Activated CD4-positive, alpha-beta T cell treated with anti-CD3 and anti-CD28 coated beads, Interleukin-2, amount 50 U/mL, for 48 hours (primary cell): ENCODE results near the gene DND1.
A peak's percentile ranks its signal among the peaks of the same experiment; 100 is the strongest.
"Not testable (repeated sequence)": the region's sequence is repeated elsewhere in the genome, so short reads cannot be mapped to it uniquely, and the experiment has no call there.

Experiments used
- DNase-seq, 2 experiments: peaks; one replicate each; pipeline ENCODE4 v3.0.0-alpha.2; 2020

DND1 gene

DNA sequence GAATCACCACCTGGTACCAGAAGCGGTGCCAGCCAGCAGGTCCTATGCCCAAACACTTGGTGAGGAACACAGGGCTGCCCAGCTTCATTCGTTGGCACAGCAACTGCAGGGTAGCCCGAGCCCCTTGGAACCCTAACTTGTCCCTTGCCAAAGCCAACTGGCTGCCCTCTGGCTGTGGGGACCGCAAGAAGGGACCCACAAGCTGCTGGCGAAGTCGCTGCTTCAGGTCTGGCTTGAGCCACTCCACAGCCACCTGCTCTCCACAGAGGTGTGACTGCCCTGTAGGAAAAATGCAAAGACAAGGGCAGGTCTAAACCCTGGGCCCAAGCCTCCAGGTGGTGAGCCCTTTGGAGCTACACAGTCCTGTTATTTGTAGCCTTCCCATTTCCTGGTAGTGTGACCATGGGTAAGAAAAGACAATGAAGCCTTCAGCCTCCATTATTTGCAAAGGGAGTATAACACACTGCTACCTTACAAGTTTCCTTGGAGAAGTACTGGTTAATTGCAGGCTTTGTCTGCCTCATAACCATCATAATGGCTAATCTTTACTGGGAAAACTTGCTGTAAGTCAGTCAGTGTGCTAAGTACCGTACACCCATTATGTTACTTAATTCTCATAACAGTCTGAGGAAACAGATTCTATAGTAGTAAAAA is 1.8 kb downstream of the DND1 start:
- DNase-seq = no peak

DNA sequence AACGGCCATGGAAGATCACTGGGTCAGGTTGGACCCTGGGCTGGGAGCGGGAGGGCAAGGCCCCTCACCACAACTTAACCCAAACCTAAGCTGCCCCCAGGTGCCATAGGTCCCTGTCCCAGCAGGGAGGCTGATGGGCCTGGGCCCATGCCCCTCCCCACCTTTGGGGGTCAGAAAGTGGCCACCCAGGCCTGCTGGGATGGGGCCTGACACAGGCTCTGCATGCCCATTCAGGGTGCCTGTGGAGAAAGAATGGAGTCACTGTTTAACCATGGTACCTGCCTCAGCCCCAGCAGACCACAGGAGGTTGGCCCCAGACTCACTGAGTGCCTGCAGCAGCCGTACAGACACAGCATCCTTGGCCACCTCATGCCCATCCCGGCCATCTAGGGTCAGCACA is 2.3 kb downstream of the DND1 start:
- DNase-seq = not testable (repeated sequence)

DNA sequence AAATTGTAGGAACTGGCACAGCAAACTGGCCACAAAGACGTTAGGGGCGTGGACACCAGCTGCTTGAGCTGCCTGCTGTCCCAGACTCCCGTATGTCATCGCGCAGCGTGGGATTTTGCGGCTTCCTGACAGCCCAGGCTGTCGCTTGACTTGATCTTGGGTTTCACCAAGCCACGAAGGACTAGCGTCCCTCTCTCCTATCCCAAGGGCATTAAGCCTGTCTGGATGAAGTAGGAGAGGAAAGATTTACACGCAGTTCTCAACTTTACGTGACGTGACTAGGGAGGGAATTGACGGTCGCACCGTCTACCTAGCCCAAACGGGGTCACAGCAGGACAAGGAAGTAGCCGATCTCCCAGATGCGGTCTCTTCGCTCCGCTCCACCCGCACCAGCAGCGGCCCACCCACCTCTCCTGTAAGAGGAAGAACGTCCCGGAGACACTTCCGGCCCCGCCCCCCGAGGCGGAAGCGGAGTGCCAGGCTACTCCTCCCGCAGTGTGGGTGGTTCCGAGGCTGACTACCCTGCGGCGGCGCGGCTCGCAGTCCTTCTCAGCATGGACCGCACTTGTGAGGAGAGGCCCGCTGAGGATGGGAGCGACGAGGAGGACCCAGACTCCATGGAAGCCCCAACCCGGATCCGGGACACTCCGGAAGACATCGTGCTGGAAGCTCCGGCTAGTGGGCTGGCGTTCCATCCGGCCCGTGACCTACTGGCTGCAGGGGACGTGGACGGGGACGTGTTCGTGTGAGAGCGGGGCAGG is 8.8 kb downstream of the DND1 start, which contains the start of gene WDR55:
WDR55 (plus strand) TSS at position 546 of the 761 bp plus-strand sequence; CDS start at position 555, 9 bp downstream.
- DNase-seq = peak; percentile 97 to 98

DNA sequence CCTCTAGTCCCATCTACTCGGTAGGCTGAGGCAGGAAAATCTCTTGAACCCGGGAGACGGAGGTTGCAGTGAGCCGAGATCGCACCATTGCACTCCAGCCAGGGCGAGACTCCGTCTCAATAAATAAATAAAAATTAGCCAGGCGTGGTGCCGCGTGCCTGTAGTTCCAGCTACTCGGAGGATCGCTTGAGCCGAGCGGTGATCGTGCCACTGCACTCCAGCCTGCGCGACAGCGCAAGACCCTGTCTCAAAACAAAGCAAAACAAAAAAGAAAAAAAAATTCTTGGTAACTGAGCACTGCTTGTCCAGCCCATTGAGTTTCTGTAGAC is 9.4 kb downstream of the DND1 start:
- no peak for DNase-seq

DNA sequence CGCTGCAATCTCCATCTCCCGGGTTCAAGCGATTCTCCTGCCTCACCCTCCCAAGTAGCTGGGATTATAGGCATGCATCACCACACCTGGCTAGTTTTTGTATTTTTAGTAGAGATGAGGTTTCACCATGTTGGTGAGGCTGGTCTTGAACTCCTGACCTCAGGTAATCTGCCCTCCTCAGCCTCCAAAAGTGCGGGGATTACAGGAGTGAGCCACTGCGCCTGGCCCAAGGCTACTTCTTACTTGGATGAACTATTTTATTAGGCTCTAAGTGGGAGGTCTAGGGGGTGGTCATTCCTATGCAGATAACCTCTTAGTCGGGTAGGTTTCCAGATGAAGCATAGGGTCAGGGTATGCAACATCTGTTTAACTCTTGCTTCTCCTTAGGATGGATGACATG is 13.0 kb downstream of the DND1 start:
- DNase-seq = not testable (repeated sequence)

DNA sequence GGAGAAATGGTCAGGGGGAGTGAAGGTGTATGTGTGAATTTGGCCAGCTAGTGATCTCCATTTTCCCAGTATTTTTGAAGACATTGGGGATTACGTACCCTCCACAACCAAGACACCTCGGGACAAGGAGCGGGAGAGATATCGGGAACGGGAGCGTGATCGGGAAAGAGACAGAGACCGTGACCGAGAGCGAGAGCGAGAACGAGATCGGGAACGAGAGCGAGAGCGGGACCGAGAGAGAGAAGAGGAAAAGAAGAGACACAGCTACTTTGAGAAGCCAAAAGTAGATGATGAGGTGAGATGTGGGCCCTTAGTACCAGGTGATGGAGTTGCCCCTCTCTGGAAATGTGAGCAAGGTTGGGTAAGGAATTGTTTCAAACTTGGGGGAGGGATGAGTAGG is 14.5 kb downstream of the DND1 start:
- DNase-seq = no peak

DNA sequence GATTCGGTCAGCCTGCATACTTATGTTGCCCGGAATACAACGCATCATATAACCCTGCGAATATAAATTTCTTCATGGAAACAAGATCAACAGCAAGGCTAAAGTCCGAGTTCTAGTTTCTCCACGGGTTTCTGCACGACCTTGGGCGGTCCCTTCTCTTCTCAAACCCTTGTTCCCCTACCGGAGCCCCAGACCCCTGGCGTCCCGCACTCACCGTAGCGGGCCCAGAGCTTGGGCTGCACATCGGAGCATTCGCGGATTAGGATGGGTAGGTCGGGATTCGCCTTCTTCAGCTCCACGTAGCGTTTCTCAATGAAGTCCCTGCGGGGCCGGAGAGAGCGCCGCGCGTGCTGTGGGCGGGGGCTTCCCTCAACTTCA is 26.3 kb downstream of the DND1 start:
- DNase-seq = no peak

DNA sequence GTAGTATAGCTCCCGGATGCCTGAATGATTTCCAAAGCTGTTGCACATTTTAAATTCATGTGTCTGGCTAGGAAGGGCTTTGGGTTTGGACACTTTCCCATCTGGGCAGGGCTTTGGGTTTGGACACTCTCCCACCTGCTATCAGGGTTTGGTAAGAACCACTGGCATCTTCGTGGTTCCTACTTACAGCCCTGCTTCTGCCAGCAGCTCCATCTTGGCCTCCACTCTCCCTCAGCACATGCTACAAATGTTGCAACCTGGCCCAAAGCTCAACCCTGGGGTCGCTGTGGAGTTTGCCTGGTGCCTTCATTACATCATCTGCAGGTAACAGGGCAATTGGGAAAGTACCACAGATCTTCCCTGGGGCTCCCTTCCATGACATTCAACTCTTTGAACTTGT is 30.7 kb downstream of the DND1 start:
- no peak for DNase-seq

DNA sequence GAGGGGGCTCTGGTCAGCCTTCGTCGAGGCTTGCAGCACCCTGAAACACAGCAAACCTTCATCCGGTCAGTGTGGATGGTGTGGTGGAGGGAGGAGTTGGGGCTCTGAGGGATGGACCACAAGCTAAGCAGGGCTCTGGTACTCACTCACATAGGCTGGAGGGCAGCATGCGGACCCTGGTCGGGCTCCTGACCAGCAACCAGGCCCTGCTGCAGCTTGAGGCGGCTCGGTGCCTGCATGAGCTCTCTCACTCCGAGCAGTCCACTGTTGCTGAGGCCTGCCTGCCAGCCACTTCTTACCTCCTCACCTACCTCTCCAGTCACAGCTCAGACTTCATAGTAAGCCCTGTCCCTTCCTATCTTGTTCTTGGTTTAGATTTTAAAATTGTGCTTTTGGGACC is 31.7 kb downstream of the DND1 start:
- DNase-seq = no peak

DNA sequence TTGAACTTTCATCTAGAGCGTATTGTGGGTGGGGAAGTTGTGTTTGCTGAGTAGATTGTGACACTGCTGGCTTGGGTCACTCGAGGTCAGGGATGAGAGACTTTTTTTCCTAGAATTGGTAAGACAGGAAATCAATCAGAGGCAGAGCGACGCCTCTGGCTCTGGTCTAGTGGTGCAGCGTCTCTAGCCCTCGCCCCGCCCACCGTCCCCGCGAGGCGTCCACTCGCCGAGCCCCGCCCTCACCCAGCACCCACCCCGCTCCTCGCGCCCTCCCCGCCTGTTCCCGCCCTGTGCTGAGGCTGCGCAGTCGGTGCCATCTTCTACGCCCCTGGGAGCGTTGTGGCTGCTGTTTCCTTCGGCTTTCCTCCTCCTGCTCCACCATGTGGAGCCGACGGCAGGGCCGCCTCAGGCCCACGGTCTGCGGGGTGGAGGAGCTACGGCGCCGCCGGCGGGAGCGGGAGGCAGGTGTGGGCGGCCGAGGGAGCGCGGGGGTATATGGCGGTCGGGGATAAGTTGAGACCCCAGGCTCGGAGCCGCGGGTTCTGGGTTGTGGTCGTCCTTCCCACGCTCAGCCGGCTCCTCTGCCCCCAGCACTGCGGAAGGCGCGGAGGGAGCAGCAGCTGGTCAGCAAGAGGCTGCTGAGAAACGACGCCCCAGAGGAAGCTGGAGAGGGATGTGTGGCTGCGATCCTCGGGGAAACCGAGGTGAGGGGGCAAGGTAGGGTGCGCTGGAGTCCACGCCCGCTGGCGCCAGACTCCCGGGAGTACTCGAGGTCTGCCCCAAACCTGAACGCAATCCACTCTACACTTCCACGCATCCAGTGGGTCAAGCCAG is 34.0 kb downstream of the DND1 start, which contains the start of gene TMCO6:
TMCO6 (plus strand) TSS at position 304 of the 834 bp plus-strand sequence; CDS start at position 381, 77 bp downstream.
- DNase-seq = peak; percentile 99

DNA sequence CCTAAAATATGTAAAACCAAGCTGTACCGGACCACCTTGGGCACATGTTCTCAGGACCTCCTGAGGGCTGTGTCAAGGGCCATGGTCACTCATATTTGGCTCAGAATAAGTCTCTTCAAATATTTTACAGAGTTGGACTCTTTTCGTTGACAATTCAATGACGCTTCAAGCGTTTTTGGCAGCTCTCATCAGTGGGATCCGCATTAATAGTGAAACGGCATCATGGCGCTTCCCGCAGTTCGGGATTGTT is 34.6 kb downstream of the DND1 start:
- DNase-seq = not testable (repeated sequence)

DNA sequence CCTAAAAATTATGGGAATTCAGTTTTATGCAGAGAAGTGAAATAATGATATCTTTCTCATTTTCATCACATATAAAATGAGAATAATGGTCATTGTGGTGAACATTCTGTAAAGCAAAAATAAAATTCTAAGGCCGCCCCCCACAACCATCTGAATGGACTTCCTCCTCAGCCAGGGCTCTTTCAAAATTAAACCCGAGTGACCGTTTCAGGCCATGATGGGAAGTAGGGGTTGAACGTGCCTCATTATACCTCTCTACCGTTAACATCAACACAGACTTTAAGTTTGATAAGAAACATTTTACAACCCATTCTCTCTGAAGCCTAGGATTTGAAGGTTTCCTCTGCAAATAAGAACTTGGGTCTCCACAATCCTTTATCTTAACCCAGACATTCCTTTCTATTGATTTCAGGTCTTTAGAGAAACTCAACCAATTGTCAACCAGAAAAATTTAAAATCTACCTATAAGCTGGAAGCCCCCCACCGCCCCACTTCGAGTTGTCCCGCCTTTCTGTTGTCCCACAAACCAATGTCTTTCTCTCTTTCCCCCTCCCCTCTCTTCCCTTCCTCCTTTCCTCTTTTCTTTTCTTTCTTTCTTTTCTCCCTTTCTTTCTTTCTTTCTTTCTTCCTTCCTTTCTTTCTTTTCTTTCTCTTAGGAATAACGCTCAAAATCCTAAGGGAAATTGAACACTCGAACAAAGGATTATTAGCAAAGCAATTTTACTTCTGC is 35.8 kb downstream of the DND1 start:
- no peak for DNase-seq

DNA sequence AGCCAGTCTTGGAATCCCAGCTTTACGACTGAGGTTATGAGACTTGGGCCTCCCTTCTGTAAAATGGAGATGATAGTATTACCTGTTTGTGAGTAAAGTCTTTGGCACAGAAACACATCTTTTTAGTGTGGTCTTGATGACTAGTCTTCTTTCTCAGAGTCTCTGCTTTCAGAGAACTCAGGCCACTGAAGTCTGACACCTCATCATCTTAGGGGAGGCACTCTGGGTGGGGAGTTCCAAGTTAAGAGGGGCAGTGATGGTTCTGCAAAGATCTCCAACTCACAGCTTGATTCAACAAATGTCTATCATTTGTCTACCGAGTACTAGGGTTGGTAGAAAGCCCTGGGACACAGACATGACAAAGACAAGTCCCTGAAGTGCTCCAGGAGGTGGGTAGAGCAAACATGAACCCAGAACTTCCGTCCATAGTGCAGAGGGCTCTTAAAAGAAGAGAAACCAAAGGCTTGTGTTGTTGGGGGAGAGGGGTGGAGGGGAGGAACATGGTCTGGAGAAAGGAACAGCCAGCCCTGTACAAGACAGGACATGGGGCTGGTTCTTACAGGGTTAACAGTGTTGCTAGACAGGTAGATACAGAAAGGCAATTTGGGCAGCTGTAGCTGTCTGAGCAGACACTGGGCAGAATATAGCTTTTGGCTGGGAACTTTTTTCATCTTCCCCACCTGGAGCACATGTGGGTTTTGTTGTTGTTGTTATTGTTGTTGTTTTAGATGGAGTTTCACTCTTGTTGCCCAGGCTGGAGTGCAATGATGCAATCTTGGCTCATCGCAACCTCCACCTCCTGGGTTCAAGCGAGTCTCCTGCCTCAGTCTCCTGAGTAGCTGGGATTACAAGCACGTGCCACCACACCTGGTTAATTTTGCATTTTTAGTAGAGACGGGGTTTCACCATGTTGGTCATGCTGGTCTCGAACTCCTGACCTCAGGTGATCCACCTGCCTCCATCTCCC is 37.8 kb downstream of the DND1 start:
- no peak for DNase-seq

DNA sequence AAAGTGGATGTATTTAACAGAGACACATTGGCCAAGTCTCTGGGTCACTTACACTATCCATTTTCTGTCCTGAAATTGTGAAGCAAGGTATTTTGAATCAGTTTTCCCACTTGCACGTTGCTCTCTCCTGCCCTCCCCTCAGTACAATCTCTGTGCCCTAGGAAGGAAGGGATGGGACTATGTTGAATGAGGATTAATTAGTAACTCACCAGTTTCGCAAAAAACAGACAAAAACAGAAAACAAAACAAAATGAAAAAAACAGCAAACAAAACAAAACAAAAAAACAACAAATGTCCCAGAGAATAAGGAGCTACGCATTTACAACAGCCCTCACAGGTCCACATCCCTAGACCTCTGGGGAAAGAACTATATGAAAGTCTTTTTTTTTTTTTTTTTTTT is 39.3 kb downstream of the DND1 start:
- DNase-seq = no peak

DNA sequence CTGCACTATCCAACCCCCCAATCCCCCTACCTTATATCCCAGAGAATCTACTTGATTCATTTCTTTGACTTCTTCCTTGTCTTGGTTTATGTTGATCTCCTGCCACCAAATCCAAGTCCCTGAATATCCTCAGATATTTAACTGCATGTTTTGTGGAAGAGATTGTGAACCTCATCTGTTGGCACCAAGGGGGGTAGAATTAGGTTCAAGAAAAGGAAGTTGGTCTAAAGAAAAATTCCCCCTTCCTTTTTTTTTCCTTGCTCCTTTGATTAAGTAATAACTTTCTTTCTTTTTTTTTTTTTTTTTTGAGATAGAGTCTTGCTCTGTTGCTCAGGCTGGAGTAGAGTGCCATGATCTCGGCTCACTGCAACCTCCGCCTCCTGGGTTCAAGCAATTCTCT is 39.9 kb downstream of the DND1 start:
- DNase-seq = no peak

DNA sequence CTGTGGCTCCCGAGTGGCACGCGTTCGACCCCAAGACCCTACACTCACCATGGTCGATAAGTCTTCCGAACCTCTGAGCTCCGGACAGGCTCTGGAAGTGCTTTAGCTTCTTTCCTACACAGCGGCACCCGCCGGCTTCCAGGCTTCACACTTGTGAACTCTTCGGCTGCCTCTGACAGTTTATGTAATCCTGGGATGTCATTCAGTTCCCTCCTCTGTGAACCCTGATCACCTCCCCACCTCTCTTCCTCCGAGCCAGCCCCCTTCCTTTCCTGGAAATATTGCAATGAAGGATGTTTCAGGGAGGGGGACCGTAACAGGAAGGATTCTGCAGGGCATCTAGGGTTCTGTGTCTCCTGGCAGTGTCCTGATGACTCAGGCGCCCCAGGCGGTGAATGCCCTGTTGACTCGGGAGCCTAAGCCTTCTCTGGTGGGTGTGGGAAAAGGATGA is 40.3 kb downstream of the DND1 start, which contains the start of gene CD14:
CD14 (minus strand) TSS at position 155 of the 451 bp plus-strand sequence; CDS start at position 51, 104 bp downstream.
- peak; percentile 23 to 24 for DNase-seq

DNA sequence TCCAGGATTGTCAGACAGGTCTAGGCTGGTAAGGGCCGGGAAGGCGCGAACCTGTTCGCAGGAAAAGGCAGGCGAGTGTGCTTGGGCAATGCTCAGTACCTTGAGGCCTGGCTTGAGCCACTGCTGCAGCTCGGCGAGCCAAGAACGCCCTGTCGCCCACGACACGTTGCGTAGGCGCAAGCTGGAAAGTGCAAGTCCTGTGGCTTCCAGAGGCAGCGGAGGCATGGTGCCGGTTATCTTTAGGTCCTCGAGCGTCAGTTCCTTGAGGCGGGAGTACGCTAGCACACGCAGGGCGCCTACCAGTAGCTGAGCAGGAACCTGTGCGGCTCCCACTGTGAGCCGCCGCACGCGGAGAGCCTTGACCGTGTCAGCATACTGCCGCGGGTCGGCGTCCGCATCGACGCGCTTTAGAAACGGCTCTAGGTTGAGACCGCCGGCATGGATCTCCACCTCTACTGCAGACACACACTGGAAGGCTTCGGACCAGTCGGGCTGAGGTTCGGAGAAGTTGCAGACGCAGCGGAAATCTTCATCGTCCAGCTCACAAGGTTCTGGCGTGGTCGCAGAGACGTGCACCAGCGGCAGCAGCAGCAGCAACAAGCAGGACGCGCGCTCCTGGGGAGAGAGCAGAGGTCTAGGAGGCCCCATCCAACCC is 40.9 kb downstream of the DND1 start:
- peak; percentile 52 to 60 for DNase-seq

DNA sequence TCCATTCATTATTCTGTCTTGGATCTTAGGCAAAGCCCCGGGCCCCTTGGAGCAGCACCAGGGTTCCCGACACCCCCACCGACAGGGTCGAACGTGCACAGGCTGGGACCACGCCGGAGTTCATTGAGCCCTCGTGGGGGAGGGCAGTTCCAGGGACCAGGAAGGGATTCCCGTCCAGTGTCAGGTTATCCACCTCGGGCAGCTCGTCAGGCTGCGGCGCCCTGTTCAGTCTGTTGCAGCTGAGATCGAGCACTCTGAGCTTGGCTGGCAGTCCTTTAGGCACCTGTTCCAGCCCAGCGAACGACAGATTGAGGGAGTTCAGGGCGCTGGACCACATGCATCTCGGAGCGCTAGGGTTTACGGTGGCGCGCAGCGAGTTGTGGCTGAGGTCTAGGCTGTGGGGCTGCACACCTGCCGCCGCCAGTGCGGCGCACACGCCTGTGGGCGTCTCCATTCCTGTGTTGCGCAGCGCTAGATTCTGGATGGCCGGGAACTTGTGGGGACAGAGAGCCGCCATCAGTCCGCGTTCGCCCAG is 41.5 kb downstream of the DND1 start:
- DNase-seq = no peak

DNA sequence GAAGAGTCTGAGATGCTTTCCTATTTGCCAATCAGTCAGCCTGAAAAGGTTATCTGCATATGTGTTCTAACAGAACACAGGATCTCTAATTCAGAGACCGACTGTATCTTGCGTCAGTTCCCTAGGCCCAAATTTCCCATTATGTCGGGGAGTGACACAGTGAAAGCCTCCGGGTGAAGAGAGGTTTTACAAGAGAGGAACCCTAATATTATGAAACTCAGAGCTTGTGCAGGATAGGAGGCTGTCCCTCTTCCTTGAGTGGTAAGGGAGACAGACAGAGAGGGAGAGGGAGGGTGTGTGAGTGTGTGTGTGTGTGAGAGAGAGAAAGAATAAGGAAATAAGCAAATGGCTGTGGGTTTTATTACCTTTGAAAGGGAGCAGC is 42.3 kb downstream of the DND1 start:
- DNase-seq = no peak

DNA sequence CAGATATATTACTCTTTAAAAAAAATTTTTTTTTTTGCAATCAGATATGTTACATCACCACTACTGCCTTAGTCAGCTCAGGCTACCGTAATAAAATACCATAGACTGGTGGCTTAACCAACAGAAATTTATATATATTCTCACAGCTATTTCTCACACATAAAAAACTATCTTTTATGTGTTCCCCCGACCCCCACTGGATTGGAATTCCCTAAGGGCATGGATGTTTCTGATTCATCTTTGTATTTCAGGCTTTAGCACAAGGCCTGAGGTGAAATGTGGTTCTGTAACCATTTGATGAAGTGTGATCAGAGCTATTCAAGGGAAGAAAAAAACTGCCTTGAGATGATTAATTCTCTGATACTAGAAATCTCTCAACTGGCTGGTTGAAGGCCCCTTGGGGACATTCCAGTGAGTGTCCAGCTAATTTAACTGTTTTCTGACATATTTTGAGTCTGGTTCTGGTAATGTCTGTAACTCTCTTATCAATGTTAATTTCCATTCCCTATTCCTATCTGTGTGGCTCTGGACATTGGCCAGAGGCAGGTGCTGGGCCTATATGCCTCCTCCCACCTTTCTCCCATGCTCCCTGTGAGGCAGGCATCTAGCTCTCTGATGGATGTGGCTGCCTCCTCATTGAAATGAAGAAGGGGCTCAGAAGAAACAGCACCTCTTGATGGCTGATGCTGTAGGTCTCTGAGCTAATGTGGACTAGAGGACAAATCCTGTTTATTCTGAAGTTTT is 42.9 kb downstream of the DND1 start:
- no peak for DNase-seq
